Fibroblast of pulmonary artery (primary cell): ENCODE results near the gene TUBB8.

Source experiments
- DNase-seq: peaks from one replicate; pipeline ENCODE4 v3.0.0-alpha.2; 2010; ENCODE audit warnings: low read depth
- H3K4me3 ChIP-seq: replicated peaks from 2 replicates; pipeline ENCODE4 v1.5.1; 2011; ENCODE audit warnings: low read depth, mild to moderate bottlenecking, control low read depth, low read length, moderate library complexity
- TF ChIP-seq, protein P1 (sequence below): IDR thresholded peaks from 2 replicates; pipeline ENCODE4 v1.5.1; 2011; ENCODE audit warnings: mild to moderate bottlenecking, control low read depth, low read length, inconsistent platforms; ENCODE audit errors: missing control alignments

TUBB8 gene

GRCh38 chr10:48996-49395, at the start of gene TUBB8:
Gene TUBB8 (minus strand): TSS chr10:49296. CDS start chr10:49238, 58 bp downstream.
- no peak for DNase-seq
- TF ChIP-seq, protein P1, sequence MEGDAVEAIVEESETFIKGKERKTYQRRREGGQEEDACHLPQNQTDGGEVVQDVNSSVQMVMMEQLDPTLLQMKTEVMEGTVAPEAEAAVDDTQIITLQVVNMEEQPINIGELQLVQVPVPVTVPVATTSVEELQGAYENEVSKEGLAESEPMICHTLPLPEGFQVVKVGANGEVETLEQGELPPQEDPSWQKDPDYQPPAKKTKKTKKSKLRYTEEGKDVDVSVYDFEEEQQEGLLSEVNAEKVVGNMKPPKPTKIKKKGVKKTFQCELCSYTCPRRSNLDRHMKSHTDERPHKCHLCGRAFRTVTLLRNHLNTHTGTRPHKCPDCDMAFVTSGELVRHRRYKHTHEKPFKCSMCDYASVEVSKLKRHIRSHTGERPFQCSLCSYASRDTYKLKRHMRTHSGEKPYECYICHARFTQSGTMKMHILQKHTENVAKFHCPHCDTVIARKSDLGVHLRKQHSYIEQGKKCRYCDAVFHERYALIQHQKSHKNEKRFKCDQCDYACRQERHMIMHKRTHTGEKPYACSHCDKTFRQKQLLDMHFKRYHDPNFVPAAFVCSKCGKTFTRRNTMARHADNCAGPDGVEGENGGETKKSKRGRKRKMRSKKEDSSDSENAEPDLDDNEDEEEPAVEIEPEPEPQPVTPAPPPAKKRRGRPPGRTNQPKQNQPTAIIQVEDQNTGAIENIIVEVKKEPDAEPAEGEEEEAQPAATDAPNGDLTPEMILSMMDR, result no peak
- H3K4me3 ChIP-seq, result no peak within 1 kb of the TSS

DNA sequence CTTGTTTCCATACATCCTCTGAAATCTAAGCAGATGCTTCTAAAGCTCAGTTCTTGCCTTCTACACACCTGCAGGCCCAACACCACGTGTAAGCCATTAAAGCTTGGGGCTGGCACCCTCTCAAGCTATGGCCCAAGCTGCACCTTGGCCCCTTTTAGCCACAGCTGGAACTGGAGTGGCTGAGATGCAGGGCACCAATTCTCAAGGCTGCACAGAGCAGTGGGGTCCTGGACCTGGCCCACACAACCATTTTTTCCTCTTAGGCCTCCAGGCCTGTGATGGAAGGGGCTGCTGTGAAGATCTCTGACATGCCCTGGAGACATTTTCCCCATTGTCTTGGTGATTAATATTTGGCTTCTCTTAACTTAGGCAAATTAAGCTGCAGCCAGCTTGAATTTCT, 47.4 kb upstream of the TUBB8 start:
- TF ChIP-seq, protein P1, result no peak
- no peak for DNase-seq
- no peak overlapping the region for H3K4me3 ChIP-seq

DNA sequence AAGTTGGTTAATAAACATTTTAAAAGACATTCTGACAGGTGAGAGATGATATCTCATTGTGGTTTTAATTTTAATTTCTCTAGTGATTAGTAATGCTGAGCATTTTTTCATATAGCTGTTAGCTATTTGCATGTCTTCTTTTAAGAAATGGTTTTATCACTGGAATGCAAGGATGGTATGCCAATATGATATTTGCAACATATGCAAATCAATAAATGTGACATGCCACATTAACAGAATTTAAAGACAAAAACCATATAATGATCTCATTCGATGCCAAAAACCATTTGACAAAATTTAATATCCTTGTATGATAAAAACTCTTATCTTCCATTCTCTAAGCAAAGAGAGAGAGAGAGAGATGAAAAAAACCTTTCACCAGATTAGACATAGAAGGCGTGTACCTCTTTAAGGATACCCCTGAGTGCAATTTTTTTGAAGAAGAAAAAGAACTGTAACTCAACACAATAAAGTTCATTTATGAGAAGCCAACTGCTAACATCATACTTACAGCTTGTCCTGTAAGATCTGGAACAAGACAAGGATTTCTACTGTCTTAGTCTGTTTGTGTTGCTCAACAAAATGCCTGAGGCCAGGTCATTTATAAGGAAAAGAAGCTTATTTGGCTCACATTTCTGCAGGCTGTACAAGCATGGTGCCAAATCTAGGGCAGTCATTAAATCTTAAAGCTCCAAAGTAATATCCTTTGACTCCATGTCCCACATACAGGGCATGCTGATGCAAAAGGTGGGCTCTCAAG, 46.4 kb upstream of the TUBB8 start:
- no peak for DNase-seq
- TF ChIP-seq, protein P1, result no peak
- no peak overlapping the region for H3K4me3 ChIP-seq

- DNase-seq, result no peak
- TF ChIP-seq, protein P1, result no peak
- no peak overlapping the region for H3K4me3 ChIP-seq
Measured at GRCh38 chr10:94613-95012, 45.5 kb upstream of the TUBB8 start.

GRCh38 chr10:92846-93245, 43.8 kb upstream of the TUBB8 start:
- DNase-seq, result no peak
- TF ChIP-seq, protein P1, result no peak

GRCh38 chr10:92153-92552, 43.1 kb upstream of the TUBB8 start:
- no peak for DNase-seq
- TF ChIP-seq, protein P1, result no peak
- no peak overlapping the region for H3K4me3 ChIP-seq

More at GRCh38 chr10:92846-93245, 43.8 kb upstream of the TUBB8 start:
- H3K4me3 ChIP-seq, result no peak overlapping the region

DNA sequence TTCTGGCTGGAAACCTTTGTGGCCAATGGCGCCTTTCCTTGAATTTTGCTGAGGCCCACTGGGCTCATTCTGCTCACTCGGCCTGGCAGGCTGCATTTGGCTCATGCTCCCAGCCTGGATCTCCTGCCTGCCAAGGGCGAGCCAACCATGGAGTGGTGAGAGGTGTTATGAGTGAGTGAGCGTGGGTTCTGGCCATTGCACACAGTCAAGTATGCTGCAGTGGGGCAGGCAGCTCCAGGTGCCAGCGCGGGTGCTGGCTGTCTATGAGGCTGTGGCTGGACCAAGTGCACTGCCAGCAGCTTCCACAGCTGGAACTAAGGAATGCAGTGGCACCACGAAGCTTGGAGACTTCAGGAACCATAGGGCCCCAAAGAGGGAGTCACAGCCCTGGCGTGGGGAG, 42.2 kb upstream of the TUBB8 start:
- H3K4me3 ChIP-seq, result no peak overlapping the region
- no peak for DNase-seq
- TF ChIP-seq, protein P1, result no peak
